ENCODE results near the gene ROPN1L.

DNA sequence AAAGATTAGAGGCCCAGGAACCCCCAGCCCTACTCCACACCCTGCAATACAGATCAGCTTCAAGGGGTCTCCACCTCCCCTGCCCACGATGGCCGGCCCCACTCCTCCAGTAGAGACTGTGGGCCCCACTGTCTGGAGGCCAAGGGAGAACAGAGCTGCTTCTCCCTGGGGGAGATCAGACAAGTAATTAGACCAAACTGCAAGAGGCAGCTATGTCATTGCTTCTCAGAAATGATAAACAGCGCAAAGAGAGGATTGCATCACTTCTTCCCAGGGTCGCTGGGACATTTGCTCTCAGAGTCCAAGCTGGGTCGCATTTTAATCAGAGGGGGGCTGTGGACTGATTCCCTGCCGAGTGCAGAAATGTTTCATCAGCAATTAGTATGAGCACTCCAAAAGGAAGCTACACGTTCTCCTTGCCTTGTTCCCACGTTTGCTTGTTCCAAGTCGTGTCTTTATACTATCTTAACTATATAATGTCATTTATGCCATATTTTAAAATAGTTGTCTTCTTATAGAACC is 59.9 kb downstream of the ROPN1L start:
- TF ChIP-seq POLR2AphosphoS5 (IDR thresholded peaks at IDR 0.05) (no peak), POLR2A (IDR thresholded peaks at IDR 0.05) (no peak), EP300 (IDR thresholded peaks at IDR 0.05) (no peak)
